Measurements from ENCODE around the gene PAM.

DNA sequence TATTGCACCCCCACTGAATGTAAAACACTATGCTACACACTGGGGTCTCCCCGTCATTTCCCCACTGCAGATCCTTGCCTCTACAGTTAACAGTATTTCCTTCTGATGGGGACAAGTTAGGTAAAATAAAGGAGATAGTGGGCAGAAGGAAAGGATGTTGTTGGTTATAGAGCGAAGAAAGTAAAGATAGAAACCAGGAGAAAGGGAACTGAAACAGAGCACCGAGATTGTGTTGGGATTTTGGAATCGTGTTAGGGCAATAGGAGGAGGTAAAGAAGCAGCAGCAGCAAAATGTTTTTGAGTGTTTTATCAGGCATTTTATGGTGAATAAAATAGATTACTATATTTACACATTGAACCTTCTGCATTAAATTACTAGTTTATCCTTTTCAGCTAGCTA is 60.0 kb downstream of the PAM start:
- TF ChIP-seq, protein P1, sequence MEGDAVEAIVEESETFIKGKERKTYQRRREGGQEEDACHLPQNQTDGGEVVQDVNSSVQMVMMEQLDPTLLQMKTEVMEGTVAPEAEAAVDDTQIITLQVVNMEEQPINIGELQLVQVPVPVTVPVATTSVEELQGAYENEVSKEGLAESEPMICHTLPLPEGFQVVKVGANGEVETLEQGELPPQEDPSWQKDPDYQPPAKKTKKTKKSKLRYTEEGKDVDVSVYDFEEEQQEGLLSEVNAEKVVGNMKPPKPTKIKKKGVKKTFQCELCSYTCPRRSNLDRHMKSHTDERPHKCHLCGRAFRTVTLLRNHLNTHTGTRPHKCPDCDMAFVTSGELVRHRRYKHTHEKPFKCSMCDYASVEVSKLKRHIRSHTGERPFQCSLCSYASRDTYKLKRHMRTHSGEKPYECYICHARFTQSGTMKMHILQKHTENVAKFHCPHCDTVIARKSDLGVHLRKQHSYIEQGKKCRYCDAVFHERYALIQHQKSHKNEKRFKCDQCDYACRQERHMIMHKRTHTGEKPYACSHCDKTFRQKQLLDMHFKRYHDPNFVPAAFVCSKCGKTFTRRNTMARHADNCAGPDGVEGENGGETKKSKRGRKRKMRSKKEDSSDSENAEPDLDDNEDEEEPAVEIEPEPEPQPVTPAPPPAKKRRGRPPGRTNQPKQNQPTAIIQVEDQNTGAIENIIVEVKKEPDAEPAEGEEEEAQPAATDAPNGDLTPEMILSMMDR (conservative IDR thresholded peaks at IDR 0.05; ENCODE audit: low read length) = no peak
- TF ChIP-seq EZH2phosphoT487 (IDR thresholded peaks at IDR 0.05; ENCODE audit: borderline replicate concordance, low read depth, low read length) = no peak

Data from OCI-LY7 (cell line).